GM12878 (cell line): ENCODE measurements around the gene NPB. TPM values are rescaled to one million over a fixed set of nuclear protein-coding genes. Genes with fewer than 3 reads are reported as not detected.

Source experiments
- FOXM1 ChIP-seq: IDR thresholded peaks from 2 replicates; pipeline ENCODE4 v1.6.1; 2012; ENCODE audit warnings: low read depth, mild to moderate bottlenecking, inconsistent platforms, low read length, moderate library complexity
- HDAC2 ChIP-seq: fragments of 200-600 bp; sonication (generic); IDR thresholded peaks from 2 replicates; pipeline ENCODE4 v1.6.1; 2017
- HSF1 ChIP-seq: fragments of 150-350 bp; IDR thresholded peaks from 2 replicates; pipeline ENCODE4 v1.6.1; 2014; ENCODE audit warnings: mild to moderate bottlenecking, low read depth, low read length
- NRF1 ChIP-seq: conservative IDR thresholded peaks from 2 replicates; pipeline ENCODE4 v1.6.1; 2011; ENCODE audit warnings: mild to moderate bottlenecking, low read depth, low read length, improper control_type of control experiment
- REST ChIP-seq: IDR thresholded peaks from 2 replicates; pipeline ENCODE4 v1.6.1; 2012; ENCODE audit warnings: mild to moderate bottlenecking, low read depth, low read length
- polyA plus RNA-seq, 11 experiments: library from polyadenylated mRNA; depleted of rRNA in 4 of 11; unstranded in 6 of 11; stranded (reverse) in 5 of 11; fragments of >200 nt; fragmentation: Nextera tagmentation in 4 of 11; fragmentation: Illumina TruSeq in 1 of 11; extraction: Ambion mirVana in 4 of 11; extraction: Trizol in 1 of 11; gene quantifications; 1 replicate in 1 of 11; 2 replicates in 10 of 11; pipeline versions ENCODE4 v1.2.1 to v1.2.3, GENCODE V29; 2011 to 2016; ENCODE audit warnings: inconsistent platforms in 2 of 11, missing spikeins in 2 of 11, low read depth in 1 of 11
- total RNA-seq, 4 experiments: library from RNA; depleted of rRNA in 3 of 4; stranded (reverse); fragments of >200 nt in 3 of 4; fragmentation: Illumina TruSeq in 1 of 4; extraction: Trizol in 1 of 4; gene quantifications; 2 replicates each; pipeline versions ENCODE4 v1.2.1 to v1.2.3, GENCODE V29; 2013 to 2021

NPB gene
- total and polyA plus RNA-seq, 10 of the 15 experiments (the other 5 are each of a cell fraction or from before 2014, with no cell fraction given), result 0.03 to 0.40 (median 0.15) TPM; not detected in 2

- TF ChIP-seq REST (no peak), HSF1 (no peak), NRF1 (no peak), FOXM1 (no peak), HDAC2 (no peak)
These were observed 10.6 kb downstream of the NPB start (continued) for GRCh38 chr17:81912441-81913309.
